ENCODE results near the gene RGS3.
A peak's percentile ranks its signal among the peaks of the same experiment; 100 is the strongest.
"Not testable (repeated sequence)": the region's sequence is repeated elsewhere in the genome, so short reads cannot be mapped to it uniquely, and the experiment has no call there.

The RGS3 gene

GRCh38 chr9:113545068-113545467, 81.5 kb downstream of the RGS3 start:
- TF ChIP-seq ZFX (IDR thresholded peaks at IDR 0.05) (no peak), CTCF (conservative IDR thresholded peaks at IDR 0.05) (no peak)
- no peak overlapping the region for H3K27ac ChIP-seq

GRCh38 chr9:113546566-113546965, 83.0 kb downstream of the RGS3 start:
- TF ChIP-seq CTCF (conservative IDR thresholded peaks at IDR 0.05) (no peak), ZFX (IDR thresholded peaks at IDR 0.05) (no peak)
- H3K27ac ChIP-seq, result no peak overlapping the region

- no peak overlapping the region for H3K27ac ChIP-seq
- TF ChIP-seq CTCF (conservative IDR thresholded peaks at IDR 0.05) (no peak), ZFX (IDR thresholded peaks at IDR 0.05) (no peak)
Observed at GRCh38 chr9:113547501-113547900, 84.0 kb downstream of the RGS3 start.

GRCh38 chr9:113548221-113549041, 84.9 kb downstream of the RGS3 start:
- H3K27ac ChIP-seq, result no peak overlapping the region
- TF ChIP-seq CTCF (conservative IDR thresholded peaks at IDR 0.05) (no peak), ZFX (IDR thresholded peaks at IDR 0.05) (no peak)

GRCh38 chr9:113549892-113550291, 86.4 kb downstream of the RGS3 start:
- not testable (repeated sequence) for H3K27ac ChIP-seq

- no peak for TF ChIP-seq ZFX (IDR thresholded peaks at IDR 0.05)
- TF ChIP-seq CTCF (conservative IDR thresholded peaks at IDR 0.05), result no peak
- H3K27ac ChIP-seq, result no peak overlapping the region
Observed at GRCh38 chr9:113556877-113557593, 93.5 kb downstream of the RGS3 start.

- peak overlapping the region; percentile 29 for H3K27ac ChIP-seq
- TF ChIP-seq ZFX (IDR thresholded peaks at IDR 0.05), result no peak; the same call in 1 of the 2 replicates
- TF ChIP-seq CTCF (conservative IDR thresholded peaks at IDR 0.05), result no peak
Observed at GRCh38 chr9:113558632-113559502, 95.3 kb downstream of the RGS3 start.
